RWPE2 (cell line): ENCODE results near the gene CADM4.

Experiments
- ATAC-seq: fragments of 200-7000 bp; cut with Tn5 transposase; 3 replicates; pipeline ENCODE4 v1.9.1; 2021; ENCODE audit warnings: low read depth
- DNase-seq: peaks from one replicate; pipeline ENCODE4 v3.0.0-alpha.2; 2020; ENCODE audit warnings: low spot score
- H3K27ac ChIP-seq: fragments of 450-650 bp; 2 replicates; pipeline ENCODE4 v1.5.1; 2017; ENCODE audit warnings: mild to moderate bottlenecking; ENCODE audit not compliant: poor library complexity, severe bottlenecking
- H3K27me3 ChIP-seq: fragments of 250-450 bp; sonication (Bioruptor Pico); 2 replicates; pipeline ENCODE4 v1.5.1; 2021; ENCODE audit warnings: mild to moderate bottlenecking, moderate library complexity; ENCODE audit not compliant: insufficient read depth, poor library complexity, severe bottlenecking
- H3K36me3 ChIP-seq: fragments of 250-450 bp; sonication (Bioruptor Pico); 2 replicates; pipeline ENCODE4 v1.5.1; 2020; ENCODE audit warnings: low read depth, mild to moderate bottlenecking, moderate library complexity
- H3K4me1 ChIP-seq: fragments of 250-450 bp; sonication (Bioruptor Pico); 2 replicates; pipeline ENCODE4 v1.5.1; 2021; ENCODE audit warnings: mild to moderate bottlenecking, moderate library complexity; ENCODE audit not compliant: insufficient read depth, poor library complexity, severe bottlenecking
- H3K4me3 ChIP-seq: fragments of 250-450 bp; sonication (Bioruptor Pico); 2 replicates; pipeline ENCODE4 v1.5.1; 2021; ENCODE audit warnings: mild to moderate bottlenecking, moderate library complexity; ENCODE audit not compliant: severe bottlenecking
- H3K9me3 ChIP-seq: fragments of 250-450 bp; sonication (Bioruptor Pico); 2 replicates; pipeline ENCODE4 v1.5.1; 2021; ENCODE audit warnings: mild to moderate bottlenecking, moderate library complexity; ENCODE audit not compliant: severe bottlenecking
- CTCF ChIP-seq: fragments of 450-650 bp; IDR thresholded peaks from one replicate; pipeline ENCODE4 v1.5.1; 2017; ENCODE audit warnings: mild to moderate bottlenecking, moderate library complexity; ENCODE audit not compliant: poor library complexity, severe bottlenecking

Gene CADM4

GRCh38 chr19:43610493-43610892, 29.2 kb downstream of the CADM4 start:
- H3K27ac ChIP-seq: no peak overlapping the region
- no peak for ATAC-seq

GRCh38 chr19:43609872-43610271, 29.8 kb downstream of the CADM4 start:
- no peak for TF ChIP-seq CTCF
- H3K27ac ChIP-seq: no peak overlapping the region
- H3K4me3 ChIP-seq: no peak overlapping the region

More at GRCh38 chr19:43610493-43610892, 29.2 kb downstream of the CADM4 start:
- DNase-seq: no peak
- no peak for TF ChIP-seq CTCF
- H3K27me3 ChIP-seq: no peaks in the 10 kb centered on the region
- peaks cover 9% of the 10 kb centered on the region for H3K4me1 ChIP-seq
- no peaks in the 10 kb centered on the region for H3K9me3 ChIP-seq
- no peak overlapping the region for H3K4me3 ChIP-seq
- H3K36me3 ChIP-seq: peaks cover 8% of the 10 kb centered on the region; the same call in 1 of the 2 replicates

GRCh38 chr19:43607238-43608205, 32.1 kb downstream of the CADM4 start:
- Histone ChIP-seq H3K36me3 (peaks cover 4% of the 10 kb centered on the region; the same call in 1 of the 2 replicates), H3K9me3 (no peaks in the 10 kb centered on the region), H3K4me3 (no peak overlapping the region), H3K4me1 (peaks cover 9% of the 10 kb centered on the region), H3K27me3 (no peaks in the 10 kb centered on the region), H3K27ac (peak overlapping the region; percentile 39)
- DNase-seq (no peak), ATAC-seq (no peak)
- TF ChIP-seq CTCF: no peak

More at GRCh38 chr19:43609872-43610271, 29.8 kb downstream of the CADM4 start:
- Histone ChIP-seq H3K36me3 (peaks cover 8% of the 10 kb centered on the region; the same call in 1 of the 2 replicates), H3K27me3 (no peaks in the 10 kb centered on the region), H3K4me1 (peaks cover 9% of the 10 kb centered on the region), H3K9me3 (no peaks in the 10 kb centered on the region)
- no peak for ATAC-seq
- no peak for DNase-seq

DNA sequence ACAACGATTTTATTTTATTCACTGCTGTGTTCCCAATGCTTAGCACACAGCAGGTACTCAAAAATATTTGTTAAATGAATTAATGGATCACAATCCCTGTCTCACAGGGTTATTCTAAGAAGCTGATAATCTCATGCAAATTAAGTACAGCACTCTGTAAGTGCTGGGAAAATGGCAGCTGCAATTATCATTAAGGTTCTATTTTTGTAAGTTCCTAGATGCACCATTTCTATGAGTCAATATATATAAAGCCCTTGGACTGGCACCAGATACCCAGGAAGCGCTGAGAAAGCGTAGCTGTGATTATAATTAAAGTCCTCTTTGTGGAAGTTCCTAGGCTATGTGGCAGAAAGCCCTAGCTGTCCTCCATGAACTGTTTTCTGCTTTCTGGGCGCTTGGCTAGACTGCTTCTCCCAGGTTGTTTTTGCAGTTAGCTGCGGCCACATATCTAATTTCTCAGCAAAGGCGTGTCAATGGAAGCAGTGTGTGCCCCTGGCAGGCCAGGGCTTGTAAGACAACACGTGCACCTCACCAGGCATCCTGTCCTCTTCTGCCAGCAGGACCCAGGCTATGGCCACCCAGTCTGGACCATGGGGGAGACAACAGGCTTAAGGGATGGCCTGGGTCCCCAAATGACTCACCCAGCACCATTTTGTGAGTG, 33.0 kb downstream of the CADM4 start:
- no peaks in the 10 kb centered on the region for H3K9me3 ChIP-seq
- H3K27ac ChIP-seq: peak overlapping the region; percentile 39
- H3K4me3 ChIP-seq: no peak overlapping the region
- peaks cover 9% of the 10 kb centered on the region for H3K4me1 ChIP-seq
- DNase-seq: no peak
- H3K27me3 ChIP-seq: no peaks in the 10 kb centered on the region
- no peak for TF ChIP-seq CTCF
- H3K36me3 ChIP-seq: no peaks in the 10 kb centered on the region; the same call in 1 of the 2 replicates
- ATAC-seq: peak; percentile 76
